Esophagus squamous epithelium (tissue), 4 donors: ENCODE results near the gene LDLRAD4.

Experiments
- POLR2A ChIP-seq, 4 donors: fragments of 450-650 bp; IDR thresholded peaks; one replicate each; pipeline ENCODE4 v1.6.1; 2017; ENCODE audit warnings: antibody characterized with exemption in 4 of 4, mild to moderate bottlenecking in 4 of 4, moderate library complexity in 3 of 4
- TF ChIP-seq, protein P1 (sequence below), 6 experiments: fragments of 450-650 bp in 4 of 6; fragments of 200-600 bp in 2 of 6; sonication (generic) in 2 of 6; IDR thresholded peaks; one replicate each; pipeline ENCODE4 v1.5.1; 2016 to 2019; ENCODE audit warnings: antibody characterized with exemption in 6 of 6, mild to moderate bottlenecking in 4 of 6, moderate library complexity in 4 of 6

DNA sequence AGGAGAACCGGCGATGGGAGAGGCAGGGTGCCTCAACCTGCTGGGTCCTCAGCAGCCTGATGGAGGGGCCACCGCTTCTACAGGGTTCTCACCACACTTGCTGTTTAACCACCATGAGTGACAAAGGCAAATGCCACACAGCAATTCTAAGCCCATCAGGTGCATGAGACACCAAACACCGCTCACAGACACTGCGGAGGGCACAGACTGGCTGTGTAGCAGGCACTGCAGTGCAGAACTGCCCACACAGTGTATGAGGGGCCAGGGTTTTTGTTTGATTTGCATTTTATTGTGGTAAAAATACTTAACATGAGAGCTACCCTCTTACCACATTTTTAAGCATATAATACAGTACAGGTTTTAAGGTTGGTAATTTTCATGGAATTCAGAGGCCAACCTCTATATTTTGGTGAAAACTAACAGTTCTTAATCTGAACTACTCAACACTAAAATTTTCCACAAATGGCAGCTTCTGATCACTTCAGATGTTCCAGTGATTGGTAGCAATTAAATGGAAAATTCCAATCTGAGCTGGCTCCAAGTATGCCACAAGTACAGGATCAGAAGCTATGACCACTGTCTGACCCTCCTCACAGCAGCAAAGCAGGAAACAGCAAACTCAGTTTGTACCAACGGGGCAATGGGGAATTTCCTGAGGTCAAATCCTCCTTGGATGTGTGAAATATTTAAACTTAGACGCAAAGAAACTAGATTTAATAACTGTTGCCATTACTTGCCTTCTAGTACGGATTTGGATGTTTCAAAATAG lies 440.1 kb downstream of the LDLRAD4 start:
- TF ChIP-seq POLR2A (IDR thresholded peaks at IDR 0.05), result no peak
- TF ChIP-seq, protein P1, sequence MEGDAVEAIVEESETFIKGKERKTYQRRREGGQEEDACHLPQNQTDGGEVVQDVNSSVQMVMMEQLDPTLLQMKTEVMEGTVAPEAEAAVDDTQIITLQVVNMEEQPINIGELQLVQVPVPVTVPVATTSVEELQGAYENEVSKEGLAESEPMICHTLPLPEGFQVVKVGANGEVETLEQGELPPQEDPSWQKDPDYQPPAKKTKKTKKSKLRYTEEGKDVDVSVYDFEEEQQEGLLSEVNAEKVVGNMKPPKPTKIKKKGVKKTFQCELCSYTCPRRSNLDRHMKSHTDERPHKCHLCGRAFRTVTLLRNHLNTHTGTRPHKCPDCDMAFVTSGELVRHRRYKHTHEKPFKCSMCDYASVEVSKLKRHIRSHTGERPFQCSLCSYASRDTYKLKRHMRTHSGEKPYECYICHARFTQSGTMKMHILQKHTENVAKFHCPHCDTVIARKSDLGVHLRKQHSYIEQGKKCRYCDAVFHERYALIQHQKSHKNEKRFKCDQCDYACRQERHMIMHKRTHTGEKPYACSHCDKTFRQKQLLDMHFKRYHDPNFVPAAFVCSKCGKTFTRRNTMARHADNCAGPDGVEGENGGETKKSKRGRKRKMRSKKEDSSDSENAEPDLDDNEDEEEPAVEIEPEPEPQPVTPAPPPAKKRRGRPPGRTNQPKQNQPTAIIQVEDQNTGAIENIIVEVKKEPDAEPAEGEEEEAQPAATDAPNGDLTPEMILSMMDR (IDR thresholded peaks at IDR 0.05), result no peak
